HCT116 (cell line): Measurements from ENCODE around the gene MCOLN3. TPM values are rescaled to one million over a fixed set of nuclear protein-coding genes. Genes with fewer than 3 reads are reported as not detected.

Experiments used
- ATAC-seq: fragments of 200-7000 bp; cut with Tn5 transposase; 2 replicates; pipeline ENCODE4 v1.9.1; 2020; ENCODE audit warnings: mild to moderate bottlenecking, moderate library complexity
- BruUV-seq: library from RNA; stranded (reverse); fragments of 400-500 nt; replicated peaks from 2 replicates; lab custom pipeline; 2021; lab: Mats Ljungman, UMichigan
- CTCF ChIA-PET: fragments of 300-600 bp; sonication (Branson Sonifier 250); formaldehyde crosslinking; loops from one replicate; lab custom pipeline; 2021; ENCODE audit warnings: antibody characterized with exemption; lab: Charles Lee
- POLR2A ChIA-PET: fragments of 300-600, 350-600 bp; sonication (Branson Sonifier 250); formaldehyde crosslinking; loops from one replicate; lab custom pipeline; 2021; ENCODE audit warnings: antibody characterized with exemption; lab: Charles Lee
- RAD21 ChIA-PET, 2 experiments: fragments of 300-600 bp; sonication (Branson Sonifier 250); formaldehyde crosslinking; loops; one replicate each; lab custom pipeline; 2023; ENCODE audit warnings: low total read pairs in 2 of 2; ENCODE audit not compliant: uncharacterized antibody in 2 of 2, unreplicated experiment in 2 of 2, low non-redundant PET in 1 of 2; lab: Charles Lee
- DNase-seq: peaks from one replicate; pipeline ENCODE4 v3.0.0-alpha.2; 2010; ENCODE audit warnings: low read depth, low spot score
- H2AFZ ChIP-seq: fragments of 200-600 bp; shearing (Covaris generic), sonication (generic); 2 replicates; pipeline ENCODE4 v1.6.1; 2017; ENCODE audit warnings: low read depth, mixed run types, mixed read lengths, antibody characterized with exemption, low read length; ENCODE audit not compliant: poor library complexity, severe bottlenecking
- H3K27ac ChIP-seq: 2 replicates; pipeline ENCODE4 v1.5.1; 2012; ENCODE audit warnings: low read depth, low read length
- H3K27me3 ChIP-seq: fragments of 200-600 bp; sonication (generic); 2 replicates; pipeline ENCODE4 v1.6.1; 2016; ENCODE audit warnings: mixed run types, low read length, mixed read lengths; ENCODE audit not compliant: insufficient read depth
- H3K36me3 ChIP-seq, 2 experiments: fragments of 200-500 bp in 1 of 2; fragments of 200-600 bp in 1 of 2; sonication (Bioruptor generic) in 1 of 2; sonication (generic) in 1 of 2; 2 replicates each; pipeline versions ENCODE4 v1.5.1 to v1.6.1; 2014 to 2016; ENCODE audit warnings: low read length in 2 of 2, inconsistent platforms in 1 of 2, mixed read lengths in 1 of 2, mixed run types in 1 of 2; ENCODE audit not compliant: insufficient read depth in 2 of 2, control insufficient read depth in 1 of 2
- H3K4me1 ChIP-seq, 2 experiments: fragments of 200-600 bp in 1 of 2; sonication (generic) in 1 of 2; 2 replicates each; pipeline versions ENCODE4 v1.5.1 to v1.6.1; 2012 to 2017; ENCODE audit warnings: low read length in 2 of 2, inconsistent platforms in 1 of 2, mild to moderate bottlenecking in 1 of 2, mixed read lengths in 1 of 2, mixed run types in 1 of 2, moderate library complexity in 1 of 2; ENCODE audit not compliant: insufficient read depth in 2 of 2, control insufficient read depth in 1 of 2
- H3K4me2 ChIP-seq: fragments of 200-600 bp; sonication (generic); 2 replicates; pipeline ENCODE4 v1.6.1; 2017; ENCODE audit warnings: mixed run types, low read length, mixed read lengths
- H3K4me3 ChIP-seq, 2 experiments: fragments of 200-600 bp in 1 of 2; sonication (generic) in 1 of 2; replicated peaks in 1 of 2; 2 replicates each; pipeline ENCODE4 v1.5.1; 2011 to 2016; ENCODE audit warnings: low read length in 2 of 2, control low read depth in 1 of 2, low read depth in 1 of 2, mild to moderate bottlenecking in 1 of 2, mixed read lengths in 1 of 2, mixed run types in 1 of 2
- H3K79me2 ChIP-seq: fragments of 200-600 bp; sonication (generic); 2 replicates; pipeline ENCODE4 v1.6.1; 2017; ENCODE audit warnings: mild to moderate bottlenecking, mixed run types, low read length, moderate library complexity, mixed read lengths; ENCODE audit not compliant: insufficient read depth
- H3K9ac ChIP-seq: fragments of 200-600 bp; sonication (generic); 2 replicates; pipeline ENCODE4 v1.6.1; 2016; ENCODE audit warnings: low read length, mixed read lengths
- H3K9me2 ChIP-seq: fragments of 200-600 bp; sonication (generic), shearing (Covaris generic); 2 replicates; pipeline ENCODE4 v1.6.1; 2017; ENCODE audit warnings: mixed run types, mild to moderate bottlenecking, moderate library complexity; ENCODE audit not compliant: insufficient read depth
- H3K9me3 ChIP-seq, 2 experiments: fragments of 200-500 bp in 1 of 2; fragments of 200-600 bp in 1 of 2; sonication (Bioruptor generic) in 1 of 2; sonication (generic) in 1 of 2; 2 replicates each; pipeline ENCODE4 v1.6.1; 2014 to 2017; ENCODE audit warnings: low read length in 2 of 2, mixed read lengths in 2 of 2, inconsistent platforms in 1 of 2, low read depth in 1 of 2, mild to moderate bottlenecking in 1 of 2, mixed run types in 1 of 2, moderate library complexity in 1 of 2; ENCODE audit not compliant: control insufficient read depth in 1 of 2, insufficient read depth in 1 of 2
- H4K20me1 ChIP-seq: fragments of 200-600 bp; sonication (generic), shearing (Covaris generic); 2 replicates; pipeline ENCODE4 v1.6.1; 2017; ENCODE audit warnings: mixed run types, mild to moderate bottlenecking, moderate library complexity; ENCODE audit not compliant: insufficient read depth
- ATF3 ChIP-seq: IDR thresholded peaks from 2 replicates; pipeline ENCODE4 v1.6.1; 2012
- EZH2phosphoT487 ChIP-seq: fragments of 200-600 bp; IDR thresholded peaks from 2 replicates; pipeline ENCODE4 v1.6.1; 2018; ENCODE audit warnings: antibody characterized with exemption, borderline replicate concordance
- JUND ChIP-seq: IDR thresholded peaks from 2 replicates; pipeline ENCODE4 v1.6.1; 2012
- MAX ChIP-seq: IDR thresholded peaks from 2 replicates; pipeline ENCODE4 v1.6.1; 2012
- POLR2AphosphoS5 ChIP-seq: IDR thresholded peaks from 2 replicates; pipeline ENCODE4 v1.6.1; 2011; ENCODE audit warnings: mild to moderate bottlenecking, low read depth, low read length, moderate library complexity
- SP1 ChIP-seq: IDR thresholded peaks from 2 replicates; pipeline ENCODE4 v1.6.1; 2012; ENCODE audit warnings: low read depth
- TCF7L2 ChIP-seq: IDR thresholded peaks from 2 replicates; pipeline ENCODE4 v1.7.0; 2011; ENCODE audit warnings: borderline replicate concordance, inconsistent platforms; ENCODE audit not compliant: insufficient read depth, insufficient read length; ENCODE audit errors: extremely low read depth
- ZFX ChIP-seq: fragments of 450-650 bp; IDR thresholded peaks from 2 replicates; pipeline ENCODE4 v1.6.1; 2017
- intact Hi-C: fragments of 100-400 bp; cut with micrococcal nuclease; formaldehyde crosslinking; loops from 2 replicates; pipeline ENCODE4 v1.10.0; 2022
- total RNA-seq: library from RNA; stranded (reverse); gene quantifications from one replicate; pipeline ENCODE4 v1.2.1, GENCODE V29; 2021; ENCODE audit not compliant: unreplicated experiment
- TF ChIP-seq, protein P1 (sequence below), 3 experiments: fragments of 200-600 bp in 1 of 3; sonication (generic) in 1 of 3; IDR thresholded peaks in 2 of 3; conservative IDR thresholded peaks in 1 of 3; 2 replicates each; pipeline ENCODE4 v1.5.1; 2012 to 2017; ENCODE audit warnings: low read depth in 2 of 3, low read length in 2 of 3, antibody characterized with exemption in 1 of 3, borderline replicate concordance in 1 of 3, control low read depth in 1 of 3, mild to moderate bottlenecking in 1 of 3, mixed read lengths in 1 of 3, mixed run types in 1 of 3, moderate library complexity in 1 of 3; ENCODE audit not compliant: insufficient read depth in 1 of 3

MCOLN3 gene
- total RNA-seq, 1 experiment from 2014 or later, result 10.7 TPM

- no peak for TF ChIP-seq TCF7L2
Measured at GRCh38 chr1:85024736-85025135, 23.6 kb downstream of the MCOLN3 start (continued).

DNA sequence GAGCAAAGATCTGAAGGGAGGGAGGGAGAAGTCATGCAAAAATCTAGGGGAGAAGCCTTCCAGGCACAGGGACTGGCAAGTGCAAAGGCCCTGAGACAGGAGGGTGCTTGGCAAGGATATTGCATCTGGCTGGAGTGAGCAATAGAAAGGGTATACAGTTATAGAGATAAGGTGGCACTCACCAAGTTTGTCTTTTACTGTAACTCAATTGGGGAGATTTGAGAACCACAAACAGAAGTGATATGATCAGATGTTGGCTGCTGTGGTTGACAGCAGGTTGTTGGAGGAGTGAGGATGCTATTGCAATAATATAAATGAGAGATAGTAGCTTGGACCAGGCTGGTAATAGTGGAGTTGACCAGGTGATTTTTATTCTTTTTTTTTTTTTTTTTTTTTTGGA is 25.6 kb downstream of the MCOLN3 start:
- BruUV-seq, result no TSS peak
- Histone ChIP-seq H3K4me1 (no peaks in the 10 kb centered on the region), H3K9me3 (no peaks in the 10 kb centered on the region), H4K20me1 (no peaks in the 10 kb centered on the region), H3K4me3 (no peak overlapping the region), H3K27me3 (no peaks in the 10 kb centered on the region), H3K9me2 (no peaks in the 10 kb centered on the region), H3K4me2 (no peak overlapping the region), H3K9ac (no peak overlapping the region), H3K36me3 (peaks cover 0 to 5% of the 10 kb centered on the region in 2 experiments; a peak in 1 of 4 replicates), H2AFZ (no peak overlapping the region), H3K79me2 (no peaks in the 10 kb centered on the region), H3K27ac (no peak overlapping the region)
- RAD21 ChIA-PET, result no interaction called here
- no peak for TF ChIP-seq ZFX
- TF ChIP-seq POLR2AphosphoS5, result no peak
- no peak for TF ChIP-seq MAX
- no peak for TF ChIP-seq SP1
- no peak for TF ChIP-seq JUND
- TF ChIP-seq, protein P1, sequence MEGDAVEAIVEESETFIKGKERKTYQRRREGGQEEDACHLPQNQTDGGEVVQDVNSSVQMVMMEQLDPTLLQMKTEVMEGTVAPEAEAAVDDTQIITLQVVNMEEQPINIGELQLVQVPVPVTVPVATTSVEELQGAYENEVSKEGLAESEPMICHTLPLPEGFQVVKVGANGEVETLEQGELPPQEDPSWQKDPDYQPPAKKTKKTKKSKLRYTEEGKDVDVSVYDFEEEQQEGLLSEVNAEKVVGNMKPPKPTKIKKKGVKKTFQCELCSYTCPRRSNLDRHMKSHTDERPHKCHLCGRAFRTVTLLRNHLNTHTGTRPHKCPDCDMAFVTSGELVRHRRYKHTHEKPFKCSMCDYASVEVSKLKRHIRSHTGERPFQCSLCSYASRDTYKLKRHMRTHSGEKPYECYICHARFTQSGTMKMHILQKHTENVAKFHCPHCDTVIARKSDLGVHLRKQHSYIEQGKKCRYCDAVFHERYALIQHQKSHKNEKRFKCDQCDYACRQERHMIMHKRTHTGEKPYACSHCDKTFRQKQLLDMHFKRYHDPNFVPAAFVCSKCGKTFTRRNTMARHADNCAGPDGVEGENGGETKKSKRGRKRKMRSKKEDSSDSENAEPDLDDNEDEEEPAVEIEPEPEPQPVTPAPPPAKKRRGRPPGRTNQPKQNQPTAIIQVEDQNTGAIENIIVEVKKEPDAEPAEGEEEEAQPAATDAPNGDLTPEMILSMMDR (IDR thresholded peaks at IDR 0.05 in 2 of 3, conservative IDR thresholded peaks at IDR 0.05 in 1 of 3; ENCODE audit: borderline replicate concordance in 1 of 3, insufficient read depth in 1 of 3, low read depth in 2 of 3, low read length in 2 of 3), result no peak
- no peak for TF ChIP-seq ATF3
- no peak for TF ChIP-seq EZH2phosphoT487
- DNase-seq (no peak), ATAC-seq (no peak)
- CTCF ChIA-PET, result no interaction called here
- intact Hi-C loops, result no loop called here
- POLR2A ChIA-PET, result no interaction called here
